ENCODE data around the gene RTL10. TPM values are rescaled to one million over a fixed set of nuclear protein-coding genes. Genes with fewer than 3 reads are reported as not detected.

Gene RTL10
- total RNA-seq, 1 donor from 2014 or later, result 27.2 TPM

DNA sequence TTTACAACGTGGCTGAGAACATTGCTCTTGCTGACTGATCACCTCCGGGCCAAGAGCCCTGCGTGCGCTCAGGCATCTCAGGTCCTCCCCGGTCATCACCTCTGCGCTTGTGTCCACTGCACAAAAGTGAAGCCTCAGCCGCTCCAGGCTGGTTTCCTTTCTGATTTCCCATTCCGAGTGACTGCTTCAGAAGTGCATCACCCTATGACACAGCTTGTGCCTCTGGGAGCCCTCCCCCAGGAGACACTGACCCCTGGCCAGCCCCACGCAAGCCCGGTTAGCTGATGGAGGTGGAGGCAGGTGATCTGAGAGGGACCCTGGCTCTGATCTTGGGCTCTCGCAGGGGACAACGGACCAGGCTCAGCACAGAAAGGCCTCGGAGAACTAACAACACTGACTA, 38.3 kb upstream of the RTL10 start:
- peaks cover 1% of the 10 kb centered on the region for H3K36me3 Mint-ChIP-seq (ENCODE audit: insufficient read depth)
- H3K4me1 Mint-ChIP-seq (ENCODE audit: low read depth), result peaks cover 11% of the 10 kb centered on the region
- no peak overlapping the region for H3K4me3 Mint-ChIP-seq (ENCODE audit: low read depth)
- H3K27ac Mint-ChIP-seq, result no peak overlapping the region
- no peak for DNase-seq (ENCODE audit: low spot score, unreplicated experiment)
- TF ChIP-seq, protein P1, sequence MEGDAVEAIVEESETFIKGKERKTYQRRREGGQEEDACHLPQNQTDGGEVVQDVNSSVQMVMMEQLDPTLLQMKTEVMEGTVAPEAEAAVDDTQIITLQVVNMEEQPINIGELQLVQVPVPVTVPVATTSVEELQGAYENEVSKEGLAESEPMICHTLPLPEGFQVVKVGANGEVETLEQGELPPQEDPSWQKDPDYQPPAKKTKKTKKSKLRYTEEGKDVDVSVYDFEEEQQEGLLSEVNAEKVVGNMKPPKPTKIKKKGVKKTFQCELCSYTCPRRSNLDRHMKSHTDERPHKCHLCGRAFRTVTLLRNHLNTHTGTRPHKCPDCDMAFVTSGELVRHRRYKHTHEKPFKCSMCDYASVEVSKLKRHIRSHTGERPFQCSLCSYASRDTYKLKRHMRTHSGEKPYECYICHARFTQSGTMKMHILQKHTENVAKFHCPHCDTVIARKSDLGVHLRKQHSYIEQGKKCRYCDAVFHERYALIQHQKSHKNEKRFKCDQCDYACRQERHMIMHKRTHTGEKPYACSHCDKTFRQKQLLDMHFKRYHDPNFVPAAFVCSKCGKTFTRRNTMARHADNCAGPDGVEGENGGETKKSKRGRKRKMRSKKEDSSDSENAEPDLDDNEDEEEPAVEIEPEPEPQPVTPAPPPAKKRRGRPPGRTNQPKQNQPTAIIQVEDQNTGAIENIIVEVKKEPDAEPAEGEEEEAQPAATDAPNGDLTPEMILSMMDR (IDR thresholded peaks at IDR 0.05; ENCODE audit: unreplicated experiment), result no peak
- peaks cover 22% of the 10 kb centered on the region for H3K27me3 Mint-ChIP-seq
- no peaks in the 10 kb centered on the region for H3K9me3 Mint-ChIP-seq (ENCODE audit: low read depth)

DNA sequence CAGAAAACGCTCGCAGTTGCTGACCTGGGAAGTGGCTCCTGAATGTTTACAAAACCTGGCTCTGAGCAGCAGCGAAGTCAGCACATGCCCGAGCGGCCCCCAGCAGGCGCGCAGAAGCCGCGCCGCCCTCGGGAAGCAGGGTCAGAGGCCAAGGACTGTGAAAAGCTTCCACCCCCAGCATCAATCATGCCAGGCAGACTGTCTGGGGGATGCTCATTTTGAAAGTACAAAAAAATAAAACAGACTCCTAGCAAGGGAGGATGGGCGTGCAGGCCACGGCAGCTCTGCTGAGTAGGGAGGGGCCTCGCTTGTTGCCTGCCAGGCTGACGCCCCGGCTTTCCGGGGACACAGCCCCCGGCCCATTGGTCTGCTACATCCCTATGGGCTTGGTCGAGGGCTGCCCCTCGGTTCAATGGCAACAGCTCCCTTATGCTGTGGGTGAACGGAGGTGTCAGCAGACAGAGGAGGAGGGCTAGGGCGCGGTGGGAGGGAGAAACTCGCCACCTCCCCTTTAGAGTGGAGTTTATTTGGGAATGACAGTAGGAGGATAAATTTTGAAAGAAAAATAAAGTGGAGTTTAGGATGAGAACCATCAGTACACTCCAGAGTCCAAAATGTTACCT, 37.7 kb upstream of the RTL10 start:
- Mint-ChIP-seq H3K27me3 (peaks cover 22% of the 10 kb centered on the region), H3K27ac (no peak overlapping the region), H3K9me3 (ENCODE audit: low read depth) (no peaks in the 10 kb centered on the region), H3K36me3 (ENCODE audit: insufficient read depth) (peaks cover 1% of the 10 kb centered on the region), H3K4me3 (ENCODE audit: low read depth) (no peak overlapping the region), H3K4me1 (ENCODE audit: low read depth) (peaks cover 11% of the 10 kb centered on the region)
- TF ChIP-seq, protein P1 (IDR thresholded peaks at IDR 0.05; ENCODE audit: unreplicated experiment), result no peak
- no peak for DNase-seq (ENCODE audit: low spot score, unreplicated experiment)

DNA sequence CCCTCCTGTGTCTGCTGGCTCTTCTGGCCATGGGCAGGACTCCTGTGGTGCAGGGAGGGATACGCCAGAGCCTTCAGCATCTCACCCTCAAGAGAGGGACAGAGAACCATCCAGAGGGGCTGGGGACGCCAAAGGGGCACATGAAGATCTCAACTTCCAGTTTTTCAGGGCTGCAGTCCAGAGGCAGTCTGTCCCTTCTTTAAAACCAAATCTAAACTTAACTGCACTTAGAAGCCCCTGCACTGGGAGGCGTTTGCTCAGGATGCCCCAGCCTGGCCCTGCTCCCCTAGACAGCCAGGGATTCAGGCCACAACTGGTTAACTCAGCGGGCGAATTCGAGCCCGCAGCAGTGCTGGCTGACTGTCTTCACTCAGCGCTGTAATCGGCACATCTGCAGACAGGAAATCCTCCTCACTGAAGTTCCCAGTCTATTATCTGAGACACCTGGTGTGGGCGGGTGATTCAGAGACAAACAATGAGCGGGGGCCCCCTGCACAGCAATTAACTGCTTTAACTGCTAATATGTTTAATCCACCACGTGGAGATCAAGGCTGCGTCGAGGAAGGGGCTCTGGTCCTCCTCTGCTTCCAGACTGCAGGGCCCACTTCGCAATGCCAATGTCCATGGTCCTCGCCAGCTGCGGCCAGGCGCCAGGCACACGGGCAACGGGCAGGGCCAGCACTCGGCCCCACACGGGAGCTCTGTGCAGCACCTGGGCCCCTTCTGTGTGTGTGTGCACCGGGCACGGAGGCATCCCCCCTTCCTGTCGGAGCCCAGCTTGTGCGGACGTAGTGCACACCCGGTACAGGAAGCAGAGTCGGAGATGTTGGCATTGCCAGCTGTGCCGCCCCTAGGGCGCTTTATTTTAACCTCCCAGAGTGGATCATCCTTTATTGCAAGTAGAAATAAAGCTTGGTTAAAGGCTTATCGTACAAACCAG, 36.9 kb upstream of the RTL10 start:
- no peak overlapping the region for H3K27ac Mint-ChIP-seq
- H3K27me3 Mint-ChIP-seq, result peaks cover 22% of the 10 kb centered on the region
- TF ChIP-seq, protein P1 (IDR thresholded peaks at IDR 0.05; ENCODE audit: unreplicated experiment), result no peak
- H3K36me3 Mint-ChIP-seq (ENCODE audit: insufficient read depth), result peaks cover 1% of the 10 kb centered on the region
- DNase-seq (ENCODE audit: low spot score, unreplicated experiment), result no peak
- H3K4me3 Mint-ChIP-seq (ENCODE audit: low read depth), result no peak overlapping the region
- H3K4me1 Mint-ChIP-seq (ENCODE audit: low read depth), result peaks cover 11% of the 10 kb centered on the region
- no peaks in the 10 kb centered on the region for H3K9me3 Mint-ChIP-seq (ENCODE audit: low read depth)

DNA sequence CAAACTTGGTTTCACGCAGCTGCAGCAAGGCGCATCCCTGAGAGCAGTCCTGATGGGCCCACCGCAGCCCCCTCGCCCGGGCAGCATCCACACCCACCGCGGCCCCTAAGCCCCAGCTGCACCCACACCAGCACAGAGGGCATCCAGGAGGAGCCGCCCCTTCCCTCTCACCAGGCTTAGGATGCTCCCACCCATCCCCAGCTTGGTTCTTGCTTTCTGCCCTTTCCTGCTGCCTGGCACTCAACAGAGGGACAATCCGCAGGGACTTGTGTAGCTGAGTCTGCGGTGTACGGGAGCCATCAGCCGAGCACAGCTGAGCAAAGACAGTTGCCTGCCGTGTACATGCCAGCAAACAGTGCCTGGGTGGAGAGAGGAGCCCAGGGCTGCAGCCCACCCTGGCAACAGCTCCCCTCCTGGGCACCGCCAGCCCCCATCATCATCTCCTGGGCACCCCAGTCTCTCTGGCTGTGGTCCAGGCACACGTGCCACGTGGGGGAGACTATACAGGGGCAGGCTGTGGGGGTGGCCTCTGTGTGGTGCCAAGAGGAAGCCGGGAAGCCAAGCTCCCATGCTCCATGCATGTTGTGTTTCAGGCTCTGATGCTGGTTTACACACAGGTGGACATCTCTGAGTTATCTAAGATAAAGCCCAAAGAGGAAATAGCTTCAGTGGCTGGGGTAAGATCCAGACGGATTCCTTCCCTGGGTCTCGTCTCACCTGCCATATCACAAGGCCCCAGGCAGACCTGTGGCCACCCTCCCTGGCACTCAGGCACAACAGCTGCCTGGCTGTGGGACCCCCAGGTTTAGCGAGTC, 36.0 kb upstream of the RTL10 start:
- H3K4me3 Mint-ChIP-seq (ENCODE audit: low read depth), result no peak overlapping the region

More for the DNA sequence above, 36.0 kb upstream of the RTL10 start:
- Mint-ChIP-seq H3K27ac (no peak overlapping the region), H3K27me3 (peaks cover 24% of the 10 kb centered on the region), H3K36me3 (ENCODE audit: insufficient read depth) (peaks cover 1% of the 10 kb centered on the region), H3K4me1 (ENCODE audit: low read depth) (peaks cover 11% of the 10 kb centered on the region), H3K9me3 (ENCODE audit: low read depth) (no peaks in the 10 kb centered on the region)
- DNase-seq (ENCODE audit: low spot score, unreplicated experiment), result no peak
- TF ChIP-seq, protein P1 (IDR thresholded peaks at IDR 0.05; ENCODE audit: unreplicated experiment), result no peak
